ENCODE results near the gene SPOCK1. TPM values are rescaled to one million over a fixed set of nuclear protein-coding genes. Genes with fewer than 3 reads are reported as not detected.

Gene SPOCK1
- polyA plus RNA-seq, 1 experiment, result 76.0 TPM

DNA sequence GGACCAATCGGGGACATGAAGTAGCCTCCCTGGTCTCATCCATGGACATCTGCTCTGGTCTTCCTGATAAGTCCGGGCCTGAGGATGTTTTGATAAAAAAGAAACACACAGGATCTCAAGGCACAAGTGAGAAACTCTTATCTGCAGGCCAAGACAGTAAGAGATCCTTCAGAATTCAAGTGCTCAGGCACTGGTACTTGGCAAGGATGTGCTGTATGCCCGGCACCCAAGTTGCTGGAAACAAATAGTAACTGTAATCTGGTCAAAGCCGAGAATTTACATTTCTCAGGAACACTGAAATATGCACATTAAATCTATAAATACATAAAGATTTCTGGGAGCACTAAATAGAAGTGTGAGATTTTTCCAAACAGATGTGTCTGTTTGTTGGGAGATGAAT lies 165.7 kb downstream of the SPOCK1 start:
- no peaks in the 10 kb centered on the region for H3K9me3 ChIP-seq (ENCODE audit: control insufficient read depth, insufficient read depth, low read length)
- no peak for DNase-seq (ENCODE audit: low read depth, low spot score)
- TF ChIP-seq, protein P1, sequence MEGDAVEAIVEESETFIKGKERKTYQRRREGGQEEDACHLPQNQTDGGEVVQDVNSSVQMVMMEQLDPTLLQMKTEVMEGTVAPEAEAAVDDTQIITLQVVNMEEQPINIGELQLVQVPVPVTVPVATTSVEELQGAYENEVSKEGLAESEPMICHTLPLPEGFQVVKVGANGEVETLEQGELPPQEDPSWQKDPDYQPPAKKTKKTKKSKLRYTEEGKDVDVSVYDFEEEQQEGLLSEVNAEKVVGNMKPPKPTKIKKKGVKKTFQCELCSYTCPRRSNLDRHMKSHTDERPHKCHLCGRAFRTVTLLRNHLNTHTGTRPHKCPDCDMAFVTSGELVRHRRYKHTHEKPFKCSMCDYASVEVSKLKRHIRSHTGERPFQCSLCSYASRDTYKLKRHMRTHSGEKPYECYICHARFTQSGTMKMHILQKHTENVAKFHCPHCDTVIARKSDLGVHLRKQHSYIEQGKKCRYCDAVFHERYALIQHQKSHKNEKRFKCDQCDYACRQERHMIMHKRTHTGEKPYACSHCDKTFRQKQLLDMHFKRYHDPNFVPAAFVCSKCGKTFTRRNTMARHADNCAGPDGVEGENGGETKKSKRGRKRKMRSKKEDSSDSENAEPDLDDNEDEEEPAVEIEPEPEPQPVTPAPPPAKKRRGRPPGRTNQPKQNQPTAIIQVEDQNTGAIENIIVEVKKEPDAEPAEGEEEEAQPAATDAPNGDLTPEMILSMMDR (IDR thresholded peaks at IDR 0.05; ENCODE audit: low read depth, low read length), result no peak
- peaks cover 2% of the 10 kb centered on the region for H3K27me3 ChIP-seq (ENCODE audit: control insufficient read depth, insufficient read depth, low read length)
- no peak overlapping the region for H3K4me3 ChIP-seq (ENCODE audit: low read depth, low read length)
- no peak overlapping the region for H3K27ac ChIP-seq (ENCODE audit: low read depth, low read length)
- ChIA-PET CTCF (interaction anchor here (1.3 to 2.1 kb wide), 2 partner anchors 13 kb away, joined by 9 to 11 read pairs; no protein-coding TSS in a partner anchor), POLR2A (no interaction called here)

DNA sequence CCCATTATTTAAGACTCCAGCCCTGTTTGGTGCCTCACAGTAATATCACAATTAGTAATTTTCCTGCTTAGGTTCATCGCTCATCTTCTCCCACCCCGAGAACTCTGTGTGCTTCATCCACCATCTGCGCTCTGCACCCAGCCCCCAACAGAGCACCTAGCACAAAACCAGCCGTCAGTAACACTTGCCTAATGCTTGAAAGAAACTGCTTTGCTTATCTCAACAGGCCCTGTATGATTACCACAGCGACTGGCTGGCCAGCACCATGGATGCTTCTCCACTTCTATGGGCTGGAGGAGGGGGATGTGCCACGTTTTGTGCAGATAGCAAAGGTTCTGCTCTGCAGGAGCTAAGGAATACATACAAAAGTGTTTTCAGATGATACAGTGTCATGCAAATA lies 166.8 kb downstream of the SPOCK1 start:
- no peak overlapping the region for H3K27ac ChIP-seq (ENCODE audit: low read depth, low read length)

DNA sequence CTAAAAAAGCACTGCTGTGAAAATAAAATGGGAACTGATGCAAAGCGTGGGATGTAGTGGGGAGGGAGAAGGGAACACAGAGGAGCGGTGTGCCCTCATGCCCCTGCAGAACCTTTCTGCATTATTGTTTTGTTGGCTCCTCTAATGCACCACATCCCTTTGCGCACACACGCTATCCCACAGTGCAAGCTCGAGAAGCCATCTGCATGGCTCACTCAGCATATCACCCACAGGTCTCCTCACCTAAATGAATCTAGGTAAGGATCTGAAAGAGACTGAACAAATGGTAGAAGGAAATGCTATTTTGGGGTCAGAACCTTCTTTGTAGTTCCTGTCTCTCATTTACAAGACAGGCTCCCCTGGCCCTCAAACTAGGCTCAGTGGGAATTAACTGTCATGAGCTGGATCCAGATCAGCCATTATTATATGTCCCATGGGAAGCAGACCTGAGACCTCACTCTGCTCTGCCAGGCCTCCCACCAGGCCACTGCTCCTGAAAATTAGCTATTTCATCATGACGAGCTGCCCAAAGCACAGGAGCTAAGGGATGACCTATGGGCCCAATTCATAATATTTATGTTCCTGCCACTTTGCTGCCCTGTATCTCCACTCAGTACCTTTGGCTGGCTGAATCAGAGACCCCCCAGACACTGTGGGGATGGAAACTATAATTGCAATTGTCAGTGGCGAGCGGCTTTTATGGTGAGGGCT lies 169.4 kb downstream of the SPOCK1 start:
- POLR2A ChIA-PET, result no interaction called here
- no peak for DNase-seq (ENCODE audit: low read depth, low spot score)
- H3K27me3 ChIP-seq (ENCODE audit: control insufficient read depth, insufficient read depth, low read length), result peaks cover 2% of the 10 kb centered on the region
- no peak overlapping the region for H3K27ac ChIP-seq (ENCODE audit: low read depth, low read length)
- H3K9me3 ChIP-seq (ENCODE audit: control insufficient read depth, insufficient read depth, low read length), result no peaks in the 10 kb centered on the region
- no peak overlapping the region for H3K4me3 ChIP-seq (ENCODE audit: low read depth, low read length)
- TF ChIP-seq, protein P1 (IDR thresholded peaks at IDR 0.05; ENCODE audit: low read depth, low read length), result no peak
- CTCF ChIA-PET, result interaction anchor here (1.6 to 4.0 kb wide), 2 partner anchors 9 to 15 kb away, joined by 9 to 37 read pairs; no protein-coding TSS in a partner anchor

More for the DNA sequence above, 166.8 kb downstream of the SPOCK1 start:
- no peak for DNase-seq (ENCODE audit: low read depth, low spot score)
- CTCF ChIA-PET, result interaction anchor here (2.1 kb wide), 1 partner anchor 12 kb away, joined by 9 read pairs; no protein-coding TSS in a partner anchor
- POLR2A ChIA-PET, result no interaction called here
- Histone ChIP-seq H3K9me3 (ENCODE audit: control insufficient read depth, insufficient read depth, low read length) (no peaks in the 10 kb centered on the region), H3K4me3 (ENCODE audit: low read depth, low read length) (no peak overlapping the region), H3K27me3 (ENCODE audit: control insufficient read depth, insufficient read depth, low read length) (peaks cover 2% of the 10 kb centered on the region)
- TF ChIP-seq, protein P1 (IDR thresholded peaks at IDR 0.05; ENCODE audit: low read depth, low read length), result no peak

DNA sequence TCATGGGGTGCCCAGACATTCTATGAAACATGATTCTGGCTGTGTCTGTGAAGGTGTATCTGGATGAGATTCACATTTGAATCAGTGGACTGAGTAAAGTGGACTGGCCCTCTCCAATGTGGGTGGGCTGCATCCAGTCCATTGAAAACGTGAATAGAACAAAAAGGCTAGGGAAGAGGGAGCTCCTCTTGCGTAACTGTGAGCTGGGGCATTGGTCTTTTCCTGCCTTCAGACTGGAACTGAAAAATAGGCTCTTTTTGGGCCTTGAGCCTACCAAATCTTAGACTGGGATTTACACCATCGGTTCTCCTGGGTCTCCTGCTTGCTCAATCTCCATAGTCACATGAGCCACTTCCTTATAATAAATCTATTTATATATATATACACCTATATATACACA lies 170.1 kb downstream of the SPOCK1 start:
- DNase-seq (ENCODE audit: low read depth, low spot score), result no peak
- ChIA-PET POLR2A (no interaction called here), CTCF (interaction anchor here (1.5 to 4.0 kb wide), 2 partner anchors 9 to 16 kb away, joined by 5 to 37 read pairs; no protein-coding TSS in a partner anchor)
- Histone ChIP-seq H3K27ac (ENCODE audit: low read depth, low read length) (no peak overlapping the region), H3K4me3 (ENCODE audit: low read depth, low read length) (no peak overlapping the region), H3K9me3 (ENCODE audit: control insufficient read depth, insufficient read depth, low read length) (no peaks in the 10 kb centered on the region), H3K27me3 (ENCODE audit: control insufficient read depth, insufficient read depth, low read length) (peaks cover 2% of the 10 kb centered on the region)
- TF ChIP-seq, protein P1 (IDR thresholded peaks at IDR 0.05; ENCODE audit: low read depth, low read length), result no peak

DNA sequence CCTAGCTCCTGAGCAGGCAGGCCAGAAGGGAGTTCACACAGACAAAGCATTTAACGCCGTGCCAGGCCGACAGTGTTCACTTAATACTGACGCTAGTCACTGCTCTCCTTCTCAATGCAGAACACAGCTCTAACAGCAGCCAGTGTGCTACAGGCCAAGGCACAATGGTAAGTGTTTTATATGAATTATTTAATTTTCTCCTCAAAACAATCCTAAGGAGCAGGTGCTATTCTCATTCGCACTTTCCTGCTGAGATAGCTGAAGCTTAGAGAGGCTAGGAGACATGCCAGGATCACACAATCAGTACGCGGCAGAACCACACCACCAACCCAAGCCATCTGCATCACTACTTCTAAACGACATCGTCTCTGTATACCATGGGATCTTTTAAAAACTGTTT lies 170.7 kb downstream of the SPOCK1 start:
- POLR2A ChIA-PET, result no interaction called here
- H3K4me3 ChIP-seq (ENCODE audit: low read depth, low read length), result no peak overlapping the region
- no peak for DNase-seq (ENCODE audit: low read depth, low spot score)
- no peaks in the 10 kb centered on the region for H3K9me3 ChIP-seq (ENCODE audit: control insufficient read depth, insufficient read depth, low read length)
- CTCF ChIA-PET, result interaction anchor here (1.5 to 4.0 kb wide), 2 partner anchors 8 to 17 kb away, joined by 5 to 37 read pairs; no protein-coding TSS in a partner anchor
- TF ChIP-seq, protein P1 (IDR thresholded peaks at IDR 0.05; ENCODE audit: low read depth, low read length), result no peak
- H3K27me3 ChIP-seq (ENCODE audit: control insufficient read depth, insufficient read depth, low read length), result peaks cover 2% of the 10 kb centered on the region
- H3K27ac ChIP-seq (ENCODE audit: low read depth, low read length), result no peak overlapping the region

Measured in AG04450 (cell line).